ENCODE results near the gene SSC5D.

Gene SSC5D

DNA sequence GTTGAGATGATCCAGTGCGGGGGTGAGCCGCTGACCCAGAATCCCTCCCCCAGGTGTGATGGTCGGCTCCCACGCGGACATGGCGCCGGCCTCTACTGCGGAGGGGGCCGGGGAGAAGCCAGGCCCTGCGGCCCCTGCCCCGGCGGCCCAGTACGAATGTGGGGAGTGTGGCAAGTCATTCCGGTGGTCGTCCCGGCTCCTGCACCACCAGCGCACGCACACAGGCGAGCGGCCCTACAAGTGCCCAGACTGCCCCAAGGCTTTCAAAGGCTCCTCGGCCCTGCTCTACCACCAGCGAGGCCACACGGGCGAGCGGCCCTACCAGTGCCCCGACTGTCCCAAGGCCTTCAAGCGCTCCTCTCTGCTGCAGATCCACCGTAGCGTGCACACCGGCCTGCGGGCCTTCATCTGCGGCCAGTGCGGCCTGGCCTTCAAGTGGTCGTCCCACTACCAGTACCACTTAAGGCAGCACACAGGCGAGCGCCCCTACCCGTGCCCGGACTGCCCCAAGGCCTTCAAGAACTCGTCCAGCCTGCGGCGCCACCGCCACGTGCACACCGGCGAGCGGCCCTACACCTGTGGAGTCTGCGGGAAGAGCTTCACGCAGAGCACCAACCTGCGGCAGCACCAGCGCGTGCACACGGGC, 7.0 kb upstream of the SSC5D start:
- no peak for TF ChIP-seq CTCF (IDR thresholded peaks at IDR 0.05; ENCODE audit: low read length, missing control alignments)
- DNase-seq (ENCODE audit: low read depth): no peak
- H3K4me3 ChIP-seq (replicated peaks; ENCODE audit: low read depth, low read length): no peak overlapping the region

DNA sequence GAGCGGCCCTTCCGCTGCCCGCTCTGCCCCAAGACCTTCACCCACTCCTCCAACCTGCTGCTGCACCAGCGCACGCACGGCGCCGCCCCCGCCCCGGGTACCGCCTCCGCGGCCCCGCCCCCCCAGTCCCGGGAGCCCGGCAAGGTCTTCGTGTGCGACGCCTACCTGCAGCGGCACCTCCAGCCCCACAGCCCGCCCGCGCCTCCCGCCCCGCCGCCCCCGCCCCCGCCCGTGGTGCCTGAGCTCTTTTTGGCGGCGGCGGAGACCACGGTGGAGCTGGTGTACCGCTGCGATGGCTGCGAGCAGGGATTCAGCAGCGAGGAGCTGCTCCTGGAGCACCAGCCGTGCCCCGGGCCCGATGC, 6.5 kb upstream of the SSC5D start:
- TF ChIP-seq CTCF (IDR thresholded peaks at IDR 0.05; ENCODE audit: low read length, missing control alignments): no peak
- DNase-seq (ENCODE audit: low read depth): no peak
- H3K4me3 ChIP-seq (replicated peaks; ENCODE audit: low read depth, low read length): no peak overlapping the region

GRCh38 chr19:55482156-55482961, 5.9 kb upstream of the SSC5D start:
- no peak for DNase-seq (ENCODE audit: low read depth)
- TF ChIP-seq CTCF (IDR thresholded peaks at IDR 0.05; ENCODE audit: low read length, missing control alignments): no peak

GRCh38 chr19:55482967-55483705, 5.1 kb upstream of the SSC5D start:
- no peak for TF ChIP-seq CTCF (IDR thresholded peaks at IDR 0.05; ENCODE audit: low read length, missing control alignments)

More at GRCh38 chr19:55482156-55482961, 5.9 kb upstream of the SSC5D start:
- H3K4me3 ChIP-seq (replicated peaks; ENCODE audit: low read depth, low read length): no peak overlapping the region

GRCh38 chr19:55483706-55484592, 4.3 kb upstream of the SSC5D start:
- peak overlapping the region; percentile 67 for H3K4me3 ChIP-seq (replicated peaks; ENCODE audit: low read depth, low read length)
- TF ChIP-seq CTCF (IDR thresholded peaks at IDR 0.05; ENCODE audit: low read length, missing control alignments): no peak
- DNase-seq (ENCODE audit: low read depth): no peak

More at GRCh38 chr19:55482967-55483705, 5.1 kb upstream of the SSC5D start:
- H3K4me3 ChIP-seq (replicated peaks; ENCODE audit: low read depth, low read length): no peak overlapping the region
- no peak for DNase-seq (ENCODE audit: low read depth)
